ENCODE results near the gene ERCC5.

Gene ERCC5

DNA sequence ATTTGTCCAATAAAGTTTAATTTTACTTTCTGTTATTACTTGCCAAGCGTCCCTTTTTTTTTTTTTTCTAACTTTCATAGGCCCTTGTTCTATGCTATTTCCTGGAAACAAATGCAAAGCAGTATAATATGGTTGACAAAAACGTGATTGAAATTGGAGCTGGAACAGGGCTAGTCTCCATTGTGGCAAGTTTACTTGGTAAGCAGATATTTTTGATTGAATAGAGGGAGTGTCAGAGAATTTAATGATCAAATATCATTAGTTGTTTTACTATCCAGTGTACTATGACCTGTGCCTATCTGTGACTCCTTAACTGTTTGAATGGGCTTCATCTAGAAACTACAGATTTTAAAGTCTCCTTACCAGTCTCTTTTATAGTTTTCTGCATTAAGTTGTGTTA, 46.7 kb downstream of the ERCC5 start:
- no peak for TF ChIP-seq ZFX (IDR thresholded peaks at IDR 0.05; ENCODE audit: borderline replicate concordance)
- TF ChIP-seq, protein P1, sequence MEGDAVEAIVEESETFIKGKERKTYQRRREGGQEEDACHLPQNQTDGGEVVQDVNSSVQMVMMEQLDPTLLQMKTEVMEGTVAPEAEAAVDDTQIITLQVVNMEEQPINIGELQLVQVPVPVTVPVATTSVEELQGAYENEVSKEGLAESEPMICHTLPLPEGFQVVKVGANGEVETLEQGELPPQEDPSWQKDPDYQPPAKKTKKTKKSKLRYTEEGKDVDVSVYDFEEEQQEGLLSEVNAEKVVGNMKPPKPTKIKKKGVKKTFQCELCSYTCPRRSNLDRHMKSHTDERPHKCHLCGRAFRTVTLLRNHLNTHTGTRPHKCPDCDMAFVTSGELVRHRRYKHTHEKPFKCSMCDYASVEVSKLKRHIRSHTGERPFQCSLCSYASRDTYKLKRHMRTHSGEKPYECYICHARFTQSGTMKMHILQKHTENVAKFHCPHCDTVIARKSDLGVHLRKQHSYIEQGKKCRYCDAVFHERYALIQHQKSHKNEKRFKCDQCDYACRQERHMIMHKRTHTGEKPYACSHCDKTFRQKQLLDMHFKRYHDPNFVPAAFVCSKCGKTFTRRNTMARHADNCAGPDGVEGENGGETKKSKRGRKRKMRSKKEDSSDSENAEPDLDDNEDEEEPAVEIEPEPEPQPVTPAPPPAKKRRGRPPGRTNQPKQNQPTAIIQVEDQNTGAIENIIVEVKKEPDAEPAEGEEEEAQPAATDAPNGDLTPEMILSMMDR (IDR thresholded peaks at IDR 0.05): no peak
- no peak overlapping the region for H3K27ac ChIP-seq

DNA sequence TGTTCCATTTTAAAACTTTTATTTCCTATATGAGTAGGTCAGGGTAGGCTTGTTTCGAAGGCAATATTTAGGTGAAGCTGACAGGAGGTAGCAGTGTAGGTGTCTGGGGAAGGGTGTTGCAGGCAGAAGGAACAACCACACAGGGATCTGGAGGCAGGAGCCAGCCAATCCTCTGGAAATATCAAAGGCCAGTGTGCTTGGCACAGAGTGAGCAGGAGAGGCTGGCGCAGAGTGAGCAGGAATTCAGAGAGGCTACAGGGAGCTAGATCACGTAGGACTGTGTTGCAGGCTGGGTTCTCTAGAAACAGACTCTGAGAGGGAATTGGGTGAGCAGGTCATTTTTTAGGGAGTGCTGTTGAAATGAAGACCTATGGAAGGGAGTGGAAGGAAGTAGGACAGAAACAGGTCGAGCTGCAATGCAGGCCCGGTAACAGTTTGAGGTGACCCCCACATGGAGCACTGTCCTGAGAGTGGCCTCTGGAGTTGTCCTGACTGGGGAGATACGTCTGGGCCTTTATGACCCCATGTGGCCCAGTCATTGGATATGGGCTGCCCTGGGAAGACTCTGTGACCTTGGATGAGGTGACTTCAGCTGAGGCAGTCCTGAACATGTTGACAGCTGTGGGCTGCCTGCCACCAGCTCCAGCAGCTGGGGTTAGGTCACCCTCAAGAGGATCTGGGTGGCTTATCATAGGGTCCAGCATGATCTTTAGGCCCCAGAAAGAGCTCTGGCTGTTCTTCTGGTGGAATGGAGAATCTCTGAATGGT, 51.7 kb downstream of the ERCC5 start:
- H3K27ac ChIP-seq: no peak overlapping the region
- TF ChIP-seq, protein P1 (IDR thresholded peaks at IDR 0.05): no peak
- no peak for TF ChIP-seq ZFX (IDR thresholded peaks at IDR 0.05; ENCODE audit: borderline replicate concordance)

DNA sequence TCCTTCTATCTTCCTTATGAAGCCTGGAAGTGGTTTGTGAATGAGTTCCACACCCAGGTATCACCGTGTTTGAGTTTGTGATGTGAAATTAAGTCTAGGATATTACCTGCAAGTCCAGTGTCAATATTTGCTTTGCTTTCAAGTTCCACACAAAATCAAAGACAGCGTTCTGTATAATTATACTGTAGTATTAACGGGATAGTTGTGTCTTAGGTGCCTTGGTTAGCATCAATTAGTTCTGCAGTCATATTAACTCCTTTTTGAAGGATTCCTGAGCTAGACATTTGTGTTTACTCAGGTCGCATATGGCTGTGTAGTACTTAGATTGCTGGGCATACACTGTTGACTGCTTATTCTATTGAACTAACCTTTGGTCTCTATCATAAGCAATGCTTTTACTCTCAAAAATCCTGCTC, 54.4 kb downstream of the ERCC5 start:
- H3K27ac ChIP-seq: no peak overlapping the region
- no peak for TF ChIP-seq ZFX (IDR thresholded peaks at IDR 0.05; ENCODE audit: borderline replicate concordance)
- TF ChIP-seq, protein P1 (IDR thresholded peaks at IDR 0.05): no peak

DNA sequence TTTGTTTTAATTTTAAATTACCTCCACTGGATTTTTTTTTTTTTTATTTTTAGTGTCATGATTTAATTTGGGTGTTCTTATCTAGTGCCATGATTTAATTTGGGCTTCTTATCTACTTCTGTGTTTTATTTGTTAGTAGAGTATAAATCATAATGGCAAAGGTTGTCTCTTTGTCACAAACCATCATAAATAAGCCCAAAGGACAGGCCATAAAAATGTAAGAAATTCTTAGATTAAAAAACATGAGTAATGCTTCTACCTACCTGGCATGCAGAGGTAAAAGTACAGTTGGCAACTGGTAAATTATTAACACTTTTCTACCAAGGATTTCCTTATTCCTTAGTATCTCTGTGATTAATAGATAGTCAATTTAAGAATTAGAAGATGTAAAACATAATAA, 55.2 kb downstream of the ERCC5 start:
- no peak for TF ChIP-seq ZFX (IDR thresholded peaks at IDR 0.05; ENCODE audit: borderline replicate concordance)
- TF ChIP-seq, protein P1 (IDR thresholded peaks at IDR 0.05): no peak

DNA sequence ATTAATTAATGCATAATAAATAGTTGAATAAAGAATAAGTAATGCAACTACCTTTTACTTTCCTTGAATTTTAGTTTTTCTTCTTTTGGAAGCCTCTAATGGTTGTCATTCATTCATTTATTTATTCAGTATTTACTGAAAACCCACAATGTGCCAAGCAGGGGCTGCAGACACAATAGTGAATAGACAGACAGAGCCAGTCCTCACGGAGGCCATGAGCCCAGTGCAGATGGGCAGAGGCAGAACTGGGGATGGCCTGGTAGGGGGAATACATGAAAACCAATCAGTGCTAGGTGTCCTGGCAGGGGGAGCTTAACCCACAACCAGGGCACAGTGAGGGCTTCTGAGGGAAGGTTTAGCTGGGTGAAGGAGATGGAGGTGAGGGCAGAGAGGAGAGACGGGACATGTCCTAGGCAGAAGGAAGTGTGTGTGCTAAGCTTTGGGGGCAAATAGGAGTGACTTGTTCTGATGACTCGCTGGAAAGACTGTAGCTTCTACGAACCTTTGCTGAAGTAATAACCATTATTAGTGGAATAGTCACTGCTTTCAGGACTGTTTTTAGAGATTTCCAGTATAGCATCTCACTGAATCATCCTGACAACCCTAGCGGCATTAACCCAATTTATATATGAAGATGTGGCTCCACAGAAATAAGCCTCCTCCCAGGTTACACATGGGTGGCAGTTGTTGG, 55.9 kb downstream of the ERCC5 start:
- H3K27ac ChIP-seq: no peak overlapping the region
- TF ChIP-seq ZFX (IDR thresholded peaks at IDR 0.05; ENCODE audit: borderline replicate concordance): no peak
- TF ChIP-seq, protein P1 (IDR thresholded peaks at IDR 0.05): no peak

More for the DNA sequence above, 55.2 kb downstream of the ERCC5 start:
- H3K27ac ChIP-seq: no peak overlapping the region

DNA sequence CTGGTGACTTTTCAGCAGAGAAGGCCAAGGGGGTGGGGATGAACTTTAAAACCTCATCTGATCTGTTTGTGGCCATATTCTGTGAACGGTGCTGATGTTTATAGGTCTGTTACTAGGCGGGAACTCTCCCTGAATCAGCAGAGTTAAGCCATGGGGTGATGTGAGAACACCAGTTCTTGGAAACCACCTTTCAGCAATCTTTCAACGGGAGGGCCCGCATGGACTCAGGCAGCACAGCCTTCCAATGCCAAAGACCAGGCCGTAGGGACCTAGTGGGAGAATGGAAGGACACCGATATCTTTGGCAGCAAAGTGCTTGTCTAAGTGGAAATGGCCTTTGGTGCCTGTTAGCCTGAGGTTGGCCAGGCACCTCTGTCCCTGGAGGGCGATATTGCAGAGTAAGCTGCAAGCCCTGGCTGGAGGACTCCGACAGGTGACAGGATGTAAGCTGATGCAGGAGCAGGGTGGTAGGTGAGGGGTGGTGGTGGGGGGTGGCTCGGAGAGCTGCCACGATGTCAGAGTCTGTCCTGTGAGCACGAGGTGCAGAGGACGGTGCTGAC, 57.0 kb downstream of the ERCC5 start:
- no peak for TF ChIP-seq ZFX (IDR thresholded peaks at IDR 0.05; ENCODE audit: borderline replicate concordance)
- TF ChIP-seq, protein P1 (IDR thresholded peaks at IDR 0.05): no peak
- H3K27ac ChIP-seq: no peak overlapping the region

Measured in 22Rv1 (cell line).